H9 (cell line): ENCODE measurements around the gene SBF1. TPM values are rescaled to one million over a fixed set of nuclear protein-coding genes. Genes with fewer than 3 reads are reported as not detected.

ENCODE experiments used
- DNase-seq: peaks from one replicate; pipeline ENCODE4 v3.0.0-alpha.2; 2017
- H2AFZ ChIP-seq: one replicate; pipeline ENCODE4 v1.6.1; 2013; ENCODE audit warnings: mild to moderate bottlenecking, low read length, control low read depth, moderate library complexity
- H2AK5ac ChIP-seq: 2 replicates; pipeline ENCODE4 v1.6.1; 2013; ENCODE audit warnings: low read length, control low read depth, mixed read lengths; ENCODE audit not compliant: insufficient read length
- H2BK120ac ChIP-seq: one replicate; pipeline ENCODE4 v1.6.1; 2013; ENCODE audit warnings: low read depth, mild to moderate bottlenecking, low read length, control low read depth, inconsistent platforms; ENCODE audit not compliant: poor library complexity, severe bottlenecking
- H2BK12ac ChIP-seq: 2 replicates; pipeline ENCODE4 v1.6.1; 2013; ENCODE audit warnings: low read length, control low read depth, mixed read lengths, low read depth; ENCODE audit not compliant: insufficient read length
- H2BK15ac ChIP-seq: 2 replicates; pipeline ENCODE4 v1.6.1; 2013; ENCODE audit warnings: low read depth, low read length, control low read depth
- H2BK20ac ChIP-seq: one replicate; pipeline ENCODE4 v1.6.1; 2013; ENCODE audit warnings: low read depth, mild to moderate bottlenecking, low read length, control low read depth, inconsistent platforms; ENCODE audit not compliant: poor library complexity, severe bottlenecking
- H2BK5ac ChIP-seq: 2 replicates; pipeline ENCODE4 v1.6.1; 2013; ENCODE audit warnings: low read length, control low read depth, mixed read lengths; ENCODE audit not compliant: insufficient read length
- H3K14ac ChIP-seq: 2 replicates; pipeline ENCODE4 v1.6.1; 2013; ENCODE audit warnings: low read length, control low read depth; ENCODE audit not compliant: insufficient read depth
- H3K18ac ChIP-seq: 2 replicates; pipeline ENCODE4 v1.6.1; 2013; ENCODE audit warnings: low read depth, mild to moderate bottlenecking, mixed read lengths, low read length, control low read depth; ENCODE audit not compliant: insufficient read length
- H3K23ac ChIP-seq: 2 replicates; pipeline ENCODE4 v1.6.1; 2013; ENCODE audit warnings: low read length, control low read depth, mixed read lengths, low read depth; ENCODE audit not compliant: insufficient read length
- H3K23me2 ChIP-seq: 2 replicates; pipeline ENCODE4 v1.6.1; 2013; ENCODE audit warnings: low read depth, mild to moderate bottlenecking, mixed read lengths, low read length, control low read depth; ENCODE audit not compliant: insufficient read length, poor library complexity, severe bottlenecking
- H3K27ac ChIP-seq: 2 replicates; pipeline ENCODE4 v1.5.1; 2013; ENCODE audit warnings: low read length, control low read depth, mixed read lengths, low read depth; ENCODE audit not compliant: insufficient read length
- H3K27me3 ChIP-seq: 2 replicates; pipeline ENCODE4 v1.6.1; 2013; ENCODE audit warnings: low read length, control low read depth, inconsistent platforms; ENCODE audit not compliant: insufficient read depth
- H3K4ac ChIP-seq: 2 replicates; pipeline ENCODE4 v1.6.1; 2013; ENCODE audit warnings: low read depth, mild to moderate bottlenecking, control low read depth, inconsistent platforms, low read length, moderate library complexity
- H3K4me1 ChIP-seq: 2 replicates; pipeline ENCODE4 v1.6.1; 2013; ENCODE audit warnings: low read length, control low read depth, inconsistent platforms; ENCODE audit not compliant: insufficient read depth
- H3K4me2 ChIP-seq: 2 replicates; pipeline ENCODE4 v1.6.1; 2013; ENCODE audit warnings: low read length, control low read depth, mixed read lengths; ENCODE audit not compliant: insufficient read length, insufficient read depth
- H3K56ac ChIP-seq: 2 replicates; pipeline ENCODE4 v1.6.1; 2013; ENCODE audit warnings: low read depth, mild to moderate bottlenecking, mixed read lengths, low read length, control low read depth; ENCODE audit not compliant: insufficient read length
- H3K79me1 ChIP-seq: 2 replicates; pipeline ENCODE4 v1.6.1; 2013; ENCODE audit warnings: low read depth, mild to moderate bottlenecking, moderate library complexity, low read length, control low read depth, inconsistent platforms; ENCODE audit not compliant: insufficient read depth, poor library complexity, severe bottlenecking
- H3K79me2 ChIP-seq: 2 replicates; pipeline ENCODE4 v1.6.1; 2013; ENCODE audit warnings: low read length, control low read depth, inconsistent platforms; ENCODE audit not compliant: insufficient read depth
- H3K9ac ChIP-seq: 2 replicates; pipeline ENCODE4 v1.6.1; 2013; ENCODE audit warnings: low read length, control low read depth, mixed read lengths; ENCODE audit not compliant: insufficient read length; ENCODE audit errors: extremely low read depth
- H3K9me3 ChIP-seq: one replicate; pipeline ENCODE4 v1.6.1; 2013; ENCODE audit warnings: low read depth, low read length, inconsistent platforms; ENCODE audit not compliant: control insufficient read depth
- H3T11ph ChIP-seq: one replicate; pipeline ENCODE4 v1.6.1; 2013; ENCODE audit warnings: mild to moderate bottlenecking, low read length, control low read depth, inconsistent platforms
- H4K20me1 ChIP-seq: one replicate; pipeline ENCODE4 v1.6.1; 2013; ENCODE audit not compliant: control insufficient read depth, insufficient read length, insufficient read depth
- H4K5ac ChIP-seq: 2 replicates; pipeline ENCODE4 v1.6.1; 2013; ENCODE audit warnings: low read depth, mild to moderate bottlenecking, mixed read lengths, low read length, control low read depth; ENCODE audit not compliant: insufficient read length
- H4K8ac ChIP-seq: replicated peaks from 2 replicates; pipeline ENCODE4 v1.6.1; 2013; ENCODE audit warnings: low read length, control low read depth, mixed read lengths, low read depth; ENCODE audit not compliant: insufficient read length
- H4K91ac ChIP-seq: 2 replicates; pipeline ENCODE4 v1.6.1; 2013; ENCODE audit warnings: low read depth, mild to moderate bottlenecking, moderate library complexity, mixed read lengths, low read length, control low read depth; ENCODE audit not compliant: insufficient read length
- H3K27ac Mint-ChIP-seq, 3 experiments: 2 replicates in 2 of 3; 3 replicates in 1 of 3; pipeline ENCODE4 v1.8.0; 2020 to 2021; ENCODE audit warnings: mixed read lengths in 3 of 3, mild to moderate bottlenecking in 1 of 3, moderate library complexity in 1 of 3
- H3K27me3 Mint-ChIP-seq: 2 replicates; pipeline ENCODE4 v1.8.0; 2021; ENCODE audit warnings: low read depth, mild to moderate bottlenecking, moderate library complexity, mixed read lengths
- H3K36me3 Mint-ChIP-seq, 3 experiments: 2 replicates in 2 of 3; 3 replicates in 1 of 3; pipeline ENCODE4 v1.8.0; 2020 to 2021; ENCODE audit warnings: low read depth in 3 of 3, mixed read lengths in 3 of 3; ENCODE audit not compliant: insufficient read depth in 1 of 3
- H3K4me1 Mint-ChIP-seq, 2 experiments: 2 replicates each; pipeline ENCODE4 v1.8.0; 2020; ENCODE audit warnings: mixed read lengths in 2 of 2
- H3K4me3 Mint-ChIP-seq, 2 experiments: 2 replicates in 1 of 2; 3 replicates in 1 of 2; pipeline ENCODE4 v1.8.0; 2020 to 2021; ENCODE audit warnings: mild to moderate bottlenecking in 2 of 2, mixed read lengths in 2 of 2, moderate library complexity in 1 of 2
- H3K9me3 Mint-ChIP-seq, 2 experiments: 2 replicates in 1 of 2; 3 replicates in 1 of 2; pipeline ENCODE4 v1.8.0; 2020; ENCODE audit warnings: mild to moderate bottlenecking in 2 of 2, mixed read lengths in 2 of 2, moderate library complexity in 1 of 2
- WGBS: extraction: QIAGEN DNeasy Blood & Tissue Kit; methylation state at CpG from one replicate; pipeline ENCODE4 v1.1.7; 2013; ENCODE audit warnings: missing lambda C conversion rate, low lambda C conversion rate, mixed read lengths; ENCODE audit not compliant: insufficient read length; ENCODE audit errors: extremely low coverage; 5-methylcytosine and 5-hydroxymethylcytosine counted together
- total RNA-seq: library from RNA; stranded (reverse); gene quantifications from 2 replicates; pipeline ENCODE4 v1.2.1, GENCODE V29; 2021
- TF ChIP-seq, protein P1 (sequence below): fragments of 200-600 bp; sonication (generic); conservative IDR thresholded peaks from 3 replicates; pipeline ENCODE4 v1.8.0; 2021; ENCODE audit warnings: antibody characterized with exemption, mild to moderate bottlenecking

SBF1 gene
- total RNA-seq, 1 experiment from 2014 or later: 69.8 TPM

DNA sequence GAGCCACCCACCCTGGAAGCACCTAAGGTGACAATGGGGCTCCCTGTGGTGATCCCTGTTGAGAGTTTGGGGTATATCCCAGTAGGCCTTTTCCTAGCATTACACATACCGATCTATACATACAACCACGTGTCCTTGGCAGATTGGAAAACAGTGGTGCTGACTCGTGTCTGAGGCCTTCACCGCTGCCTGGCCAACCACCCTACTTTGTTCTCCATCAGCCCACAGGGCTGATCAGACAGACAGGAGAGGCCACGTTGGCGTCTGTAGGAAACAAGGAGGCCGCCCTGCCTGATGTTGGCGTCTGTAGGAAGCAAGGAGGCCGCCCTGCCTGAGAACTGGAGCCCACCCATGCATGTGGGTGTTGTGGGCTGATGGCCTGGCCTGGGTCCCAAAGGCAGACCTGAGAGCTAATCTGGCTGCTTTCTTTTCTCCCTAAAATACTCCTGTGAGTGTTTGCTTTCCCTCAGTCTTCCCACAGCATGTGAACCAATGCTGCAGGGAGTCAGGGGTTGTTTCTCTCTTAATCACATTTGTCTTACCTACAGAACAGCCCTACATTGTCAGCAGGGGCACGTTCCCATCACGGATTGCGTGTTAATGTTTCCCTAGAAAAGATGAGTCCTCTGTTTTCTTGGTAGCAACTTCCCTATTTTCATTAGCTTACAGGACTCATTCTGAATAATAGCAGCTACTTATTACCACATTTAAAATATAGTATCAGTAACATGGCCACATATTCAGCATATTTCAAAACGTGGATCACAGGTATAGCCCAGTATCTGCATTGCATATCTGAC lies 57.2 kb downstream of the SBF1 start:
- H3K56ac ChIP-seq: no peak overlapping the region
- H2AK5ac ChIP-seq: no peak overlapping the region
- H3K27me3 ChIP-seq: no peaks in the 10 kb centered on the region
- H2BK20ac ChIP-seq: no peak overlapping the region
- no peak overlapping the region for H2BK12ac ChIP-seq
- no peak overlapping the region for H3K4ac ChIP-seq
- Mint-ChIP-seq H3K36me3 (peaks cover 19 to 69% (median 66%) of the 10 kb centered on the region in 3 experiments; a peak in 6 of 7 replicates), H3K4me1 (no peaks in the 10 kb centered on the region), H3K4me3 (no peak overlapping the region), H3K9me3 (no peaks in the 10 kb centered on the region), H3K27me3 (no peaks in the 10 kb centered on the region), H3K27ac (peak overlapping the region in 1 of 3 experiments; percentile 44; a peak in 1 of 7 replicates)
- no peaks in the 10 kb centered on the region for H3K9me3 ChIP-seq
- no peak overlapping the region for H3K14ac ChIP-seq
- no peak overlapping the region for H4K91ac ChIP-seq
- H4K5ac ChIP-seq: no peak overlapping the region
- H2AFZ ChIP-seq: no peak overlapping the region
- H2BK5ac ChIP-seq: no peak overlapping the region
- H2BK15ac ChIP-seq: no peak overlapping the region
- no peak overlapping the region for H3K23ac ChIP-seq
- no CpG with 5 or more reads among the region's 13 CpGs for WGBS
- H2BK120ac ChIP-seq: no peak overlapping the region
- no peak overlapping the region for H3K18ac ChIP-seq
- no peaks in the 10 kb centered on the region for H3K79me2 ChIP-seq
- no peaks in the 10 kb centered on the region for H3K23me2 ChIP-seq
- no peak overlapping the region for H3K27ac ChIP-seq
- no peak overlapping the region for H3T11ph ChIP-seq
- TF ChIP-seq, protein P1, sequence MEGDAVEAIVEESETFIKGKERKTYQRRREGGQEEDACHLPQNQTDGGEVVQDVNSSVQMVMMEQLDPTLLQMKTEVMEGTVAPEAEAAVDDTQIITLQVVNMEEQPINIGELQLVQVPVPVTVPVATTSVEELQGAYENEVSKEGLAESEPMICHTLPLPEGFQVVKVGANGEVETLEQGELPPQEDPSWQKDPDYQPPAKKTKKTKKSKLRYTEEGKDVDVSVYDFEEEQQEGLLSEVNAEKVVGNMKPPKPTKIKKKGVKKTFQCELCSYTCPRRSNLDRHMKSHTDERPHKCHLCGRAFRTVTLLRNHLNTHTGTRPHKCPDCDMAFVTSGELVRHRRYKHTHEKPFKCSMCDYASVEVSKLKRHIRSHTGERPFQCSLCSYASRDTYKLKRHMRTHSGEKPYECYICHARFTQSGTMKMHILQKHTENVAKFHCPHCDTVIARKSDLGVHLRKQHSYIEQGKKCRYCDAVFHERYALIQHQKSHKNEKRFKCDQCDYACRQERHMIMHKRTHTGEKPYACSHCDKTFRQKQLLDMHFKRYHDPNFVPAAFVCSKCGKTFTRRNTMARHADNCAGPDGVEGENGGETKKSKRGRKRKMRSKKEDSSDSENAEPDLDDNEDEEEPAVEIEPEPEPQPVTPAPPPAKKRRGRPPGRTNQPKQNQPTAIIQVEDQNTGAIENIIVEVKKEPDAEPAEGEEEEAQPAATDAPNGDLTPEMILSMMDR: no peak
- no peaks in the 10 kb centered on the region for H3K4me1 ChIP-seq
- DNase-seq: no peak
- H4K20me1 ChIP-seq: no peaks in the 10 kb centered on the region
- no peak overlapping the region for H3K4me2 ChIP-seq
- H4K8ac ChIP-seq: no peak overlapping the region
- no peaks in the 10 kb centered on the region for H3K79me1 ChIP-seq
- H3K9ac ChIP-seq: no peak overlapping the region
